Measurements from ENCODE around the gene ALKBH3. TPM values are rescaled to one million over a fixed set of nuclear protein-coding genes. Genes with fewer than 3 reads are reported as not detected.

The ALKBH3 gene
- total RNA-seq, 2 donors from 2014 or later, result 9.3 to 13.9 TPM

GRCh38 chr11:43905813-43906241, 25.2 kb downstream of the ALKBH3 start:
- no peaks in the 10 kb centered on the region for H3K4me1 ChIP-seq (ENCODE audit: control insufficient read depth, insufficient read depth, low read length)
- TF ChIP-seq CTCF (conservative IDR thresholded peaks at IDR 0.05), result no peak
- Mint-ChIP-seq H3K27me3 (ENCODE audit: insufficient read depth) (no peaks in the 10 kb centered on the region), H3K27ac (no peak overlapping the region), H3K9me3 (no peaks in the 10 kb centered on the region), H3K4me1 (peaks cover 14% of the 10 kb centered on the region), H3K36me3 (ENCODE audit: low read depth) (peaks cover 11% of the 10 kb centered on the region), H3K4me3 (no peak overlapping the region)
- H3K4me3 ChIP-seq (ENCODE audit: low read length), result no peak overlapping the region
- no peak overlapping the region for H3K9ac ChIP-seq (ENCODE audit: extremely low read depth, low read length, poor library complexity, severe bottlenecking)
- WGBS, 2 experiments (ENCODE audit: insufficient coverage in 1 of 2, insufficient read length in 1 of 2), result 96% methylated on average over 2 of the region's 2 CpGs; no CpG with 5 or more reads in 1 of the 2 experiments
- no peak for DNase-seq
- no peaks in the 10 kb centered on the region for H3K9me3 ChIP-seq (ENCODE audit: control insufficient read depth, low read length)
- peaks cover 17% of the 10 kb centered on the region for H3K36me3 ChIP-seq (ENCODE audit: control insufficient read depth, insufficient read depth, low read length)
- no peaks in the 10 kb centered on the region for H3K27me3 ChIP-seq (ENCODE audit: control insufficient read depth, insufficient read depth, low read length, poor library complexity, severe bottlenecking)
- H3K27ac ChIP-seq (ENCODE audit: low read depth, low read length), result no peak overlapping the region

GRCh38 chr11:43907028-43907975, 26.7 kb downstream of the ALKBH3 start:
- WGBS, 2 experiments (ENCODE audit: insufficient coverage in 1 of 2, insufficient read length in 1 of 2), result 87 to 97% methylated on average over 3 to 4 of the region's 4 CpGs
- H3K9me3 Mint-ChIP-seq, result no peaks in the 10 kb centered on the region
- Histone ChIP-seq H3K9ac (ENCODE audit: extremely low read depth, low read length, poor library complexity, severe bottlenecking) (no peak overlapping the region), H3K27ac (ENCODE audit: low read depth, low read length) (no peak overlapping the region), H3K27me3 (ENCODE audit: control insufficient read depth, insufficient read depth, low read length, poor library complexity, severe bottlenecking) (no peaks in the 10 kb centered on the region), H3K4me3 (ENCODE audit: low read length) (no peak overlapping the region), H3K9me3 (ENCODE audit: control insufficient read depth, low read length) (no peaks in the 10 kb centered on the region), H3K4me1 (ENCODE audit: control insufficient read depth, insufficient read depth, low read length) (no peaks in the 10 kb centered on the region), H3K36me3 (ENCODE audit: control insufficient read depth, insufficient read depth, low read length) (peaks cover 22% of the 10 kb centered on the region)
- peaks cover 14% of the 10 kb centered on the region for H3K4me1 Mint-ChIP-seq
- no peak for TF ChIP-seq CTCF (conservative IDR thresholded peaks at IDR 0.05)
- H3K27ac Mint-ChIP-seq, result no peak overlapping the region
- H3K36me3 Mint-ChIP-seq (ENCODE audit: low read depth), result peaks cover 6% of the 10 kb centered on the region
- H3K27me3 Mint-ChIP-seq (ENCODE audit: insufficient read depth), result no peaks in the 10 kb centered on the region
- DNase-seq, result no peak
- H3K4me3 Mint-ChIP-seq, result no peak overlapping the region

- H3K27ac Mint-ChIP-seq, result no peak overlapping the region
Observed at GRCh38 chr11:43908191-43908590, 27.6 kb downstream of the ALKBH3 start.

More at GRCh38 chr11:43908191-43908590, 27.6 kb downstream of the ALKBH3 start:
- Histone ChIP-seq H3K27ac (ENCODE audit: low read depth, low read length) (no peak overlapping the region), H3K4me1 (ENCODE audit: control insufficient read depth, insufficient read depth, low read length) (no peaks in the 10 kb centered on the region), H3K9ac (ENCODE audit: extremely low read depth, low read length, poor library complexity, severe bottlenecking) (no peak overlapping the region), H3K4me3 (ENCODE audit: low read length) (no peak overlapping the region), H3K36me3 (ENCODE audit: control insufficient read depth, insufficient read depth, low read length) (peaks cover 25% of the 10 kb centered on the region), H3K9me3 (ENCODE audit: control insufficient read depth, low read length) (no peaks in the 10 kb centered on the region), H3K27me3 (ENCODE audit: control insufficient read depth, insufficient read depth, low read length, poor library complexity, severe bottlenecking) (no peaks in the 10 kb centered on the region)
- TF ChIP-seq CTCF (conservative IDR thresholded peaks at IDR 0.05), result no peak
- H3K27me3 Mint-ChIP-seq (ENCODE audit: insufficient read depth), result no peaks in the 10 kb centered on the region
- H3K36me3 Mint-ChIP-seq (ENCODE audit: low read depth), result peaks cover 6% of the 10 kb centered on the region
- no peak for DNase-seq
- no peak overlapping the region for H3K4me3 Mint-ChIP-seq
- 94 to 100% methylated on average over 2 of the region's 2 CpGs for WGBS, 2 experiments (ENCODE audit: insufficient coverage in 1 of 2, insufficient read length in 1 of 2)
- H3K4me1 Mint-ChIP-seq, result peaks cover 14% of the 10 kb centered on the region
- H3K9me3 Mint-ChIP-seq, result no peaks in the 10 kb centered on the region

All from endodermal cell (in vitro differentiated cells).